ENCODE results near the gene ADARB1.

Gene ADARB1

GRCh38 chr21:45234127-45234526, 159.7 kb downstream of the ADARB1 start (continued):
- TF ChIP-seq ZNF521 (tag by site-specific recombination; IDR thresholded peaks at IDR 0.05) (no peak), ZNF776 (tag by site-specific recombination; IDR thresholded peaks at IDR 0.05; ENCODE audit: borderline replicate concordance) (no peak), HOXC10 (CRISPR knock-in tag; IDR thresholded peaks at IDR 0.05) (no peak), ZNF416 (tag by site-specific recombination; IDR thresholded peaks at IDR 0.05) (no peak), ZNF621 (tag by site-specific recombination; IDR thresholded peaks at IDR 0.05) (no peak)

- Histone ChIP-seq H3K4me1 (ENCODE audit: control insufficient read depth, insufficient read depth, low read length) (no peaks in the 10 kb centered on the region), H3K9me3 (ENCODE audit: control insufficient read depth, insufficient read depth, low read depth, low read length) (no peaks in the 10 kb centered on the region), H3K27ac (ENCODE audit: extremely low read depth, low read depth, low read length) (no peak overlapping the region), H3K4me3 (ENCODE audit: low read depth, low read length) (no peak overlapping the region), H3K36me3 (ENCODE audit: control insufficient read depth in 2 of 2, insufficient read depth in 1 of 2, low read length in 2 of 2) (no peaks in the 10 kb centered on the region)
- ChIA-PET POLR2A (no interaction called here), CTCF (interaction anchor here (1.3 to 3.1 kb wide), 2 partner anchors 36 to 94 kb away, joined by 3 to 11 read pairs; no protein-coding TSS in a partner anchor)
- TF ChIP-seq ZNF18 (tag by site-specific recombination; IDR thresholded peaks at IDR 0.05) (no peak), ZNF670 (tag by site-specific recombination; IDR thresholded peaks at IDR 0.05; ENCODE audit: low read depth) (no peak), ZIC2 (tag by site-specific recombination; IDR thresholded peaks at IDR 0.05) (no peak), ZNF76 (tag by site-specific recombination; IDR thresholded peaks at IDR 0.05; ENCODE audit: borderline replicate concordance, low read depth) (no peak), ZNF837 (tag by site-specific recombination; IDR thresholded peaks at IDR 0.05) (no peak), ZNF169 (tag by site-specific recombination; IDR thresholded peaks at IDR 0.05) (no peak), ZNF155 (tag by site-specific recombination; IDR thresholded peaks at IDR 0.05) (no peak), ZNF362 (tag by site-specific recombination; IDR thresholded peaks at IDR 0.05) (no peak), ZNF37A (tag by site-specific recombination; IDR thresholded peaks at IDR 0.05) (no peak), ZNF140 (tag by site-specific recombination; IDR thresholded peaks at IDR 0.05) (no peak), ZNF394 (tag by site-specific recombination; IDR thresholded peaks at IDR 0.05; ENCODE audit: borderline replicate concordance) (no peak), ZNF23 (tag by site-specific recombination; IDR thresholded peaks at IDR 0.05; ENCODE audit: borderline replicate concordance) (no peak)
- TF ChIP-seq, protein P1, sequence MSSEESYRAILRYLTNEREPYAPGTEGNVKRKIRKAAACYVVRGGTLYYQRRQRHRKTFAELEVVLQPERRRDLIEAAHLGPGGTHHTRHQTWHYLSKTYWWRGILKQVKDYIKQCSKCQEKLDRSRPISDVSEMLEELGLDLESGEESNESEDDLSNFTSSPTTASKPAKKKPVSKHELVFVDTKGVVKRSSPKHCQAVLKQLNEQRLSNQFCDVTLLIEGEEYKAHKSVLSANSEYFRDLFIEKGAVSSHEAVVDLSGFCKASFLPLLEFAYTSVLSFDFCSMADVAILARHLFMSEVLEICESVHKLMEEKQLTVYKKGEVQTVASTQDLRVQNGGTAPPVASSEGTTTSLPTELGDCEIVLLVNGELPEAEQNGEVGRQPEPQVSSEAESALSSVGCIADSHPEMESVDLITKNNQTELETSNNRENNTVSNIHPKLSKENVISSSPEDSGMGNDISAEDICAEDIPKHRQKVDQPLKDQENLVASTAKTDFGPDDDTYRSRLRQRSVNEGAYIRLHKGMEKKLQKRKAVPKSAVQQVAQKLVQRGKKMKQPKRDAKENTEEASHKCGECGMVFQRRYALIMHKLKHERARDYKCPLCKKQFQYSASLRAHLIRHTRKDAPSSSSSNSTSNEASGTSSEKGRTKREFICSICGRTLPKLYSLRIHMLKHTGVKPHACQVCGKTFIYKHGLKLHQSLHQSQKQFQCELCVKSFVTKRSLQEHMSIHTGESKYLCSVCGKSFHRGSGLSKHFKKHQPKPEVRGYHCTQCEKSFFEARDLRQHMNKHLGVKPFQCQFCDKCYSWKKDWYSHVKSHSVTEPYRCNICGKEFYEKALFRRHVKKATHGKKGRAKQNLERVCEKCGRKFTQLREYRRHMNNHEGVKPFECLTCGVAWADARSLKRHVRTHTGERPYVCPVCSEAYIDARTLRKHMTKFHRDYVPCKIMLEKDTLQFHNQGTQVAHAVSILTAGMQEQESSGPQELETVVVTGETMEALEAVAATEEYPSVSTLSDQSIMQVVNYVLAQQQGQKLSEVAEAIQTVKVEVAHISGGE (tag by site-specific recombination; conservative IDR thresholded peaks at IDR 0.05; ENCODE audit: low read depth): no peak
- TF ChIP-seq, protein P2, sequence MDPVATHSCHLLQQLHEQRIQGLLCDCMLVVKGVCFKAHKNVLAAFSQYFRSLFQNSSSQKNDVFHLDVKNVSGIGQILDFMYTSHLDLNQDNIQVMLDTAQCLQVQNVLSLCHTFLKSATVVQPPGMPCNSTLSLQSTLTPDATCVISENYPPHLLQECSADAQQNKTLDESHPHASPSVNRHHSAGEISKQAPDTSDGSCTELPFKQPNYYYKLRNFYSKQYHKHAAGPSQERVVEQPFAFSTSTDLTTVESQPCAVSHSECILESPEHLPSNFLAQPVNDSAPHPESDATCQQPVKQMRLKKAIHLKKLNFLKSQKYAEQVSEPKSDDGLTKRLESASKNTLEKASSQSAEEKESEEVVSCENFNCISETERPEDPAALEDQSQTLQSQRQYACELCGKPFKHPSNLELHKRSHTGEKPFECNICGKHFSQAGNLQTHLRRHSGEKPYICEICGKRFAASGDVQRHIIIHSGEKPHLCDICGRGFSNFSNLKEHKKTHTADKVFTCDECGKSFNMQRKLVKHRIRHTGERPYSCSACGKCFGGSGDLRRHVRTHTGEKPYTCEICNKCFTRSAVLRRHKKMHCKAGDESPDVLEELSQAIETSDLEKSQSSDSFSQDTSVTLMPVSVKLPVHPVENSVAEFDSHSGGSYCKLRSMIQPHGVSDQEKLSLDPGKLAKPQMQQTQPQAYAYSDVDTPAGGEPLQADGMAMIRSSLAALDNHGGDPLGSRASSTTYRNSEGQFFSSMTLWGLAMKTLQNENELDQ (tag by site-specific recombination; IDR thresholded peaks at IDR 0.05; ENCODE audit: low read depth): no peak
These were observed 160.6 kb downstream of the ADARB1 start for GRCh38 chr21:45234965-45235364.
